HG03354 (cell line): ENCODE measurements around the gene APOE.
"Not testable (repeated sequence)": the region's sequence is repeated elsewhere in the genome, so short reads cannot be mapped to it uniquely, and the experiment has no call there.

Experiments
- ATAC-seq: cut with Tn5 transposase; IDR thresholded peaks from one replicate; pipeline ENCODE4 v1.9.1; 2021; ENCODE audit warnings: mild to moderate bottlenecking; ENCODE audit not compliant: unreplicated experiment, poor library complexity, severe bottlenecking

Gene APOE

GRCh38 chr19:44905437-44906160 lies at the start of gene APOE:
Gene APOE (plus strand): TSS chr19:44905796. CDS start chr19:44906625, 829 bp downstream.
- no peak for ATAC-seq

GRCh38 chr19:44856421-44857083 lies 49.0 kb upstream of the APOE start:
- ATAC-seq, result no peak

- ATAC-seq, result no peak
Observed at GRCh38 chr19:44857837-44858236, 47.8 kb upstream of the APOE start.

GRCh38 chr19:44861576-44861975 lies 44.0 kb upstream of the APOE start:
- ATAC-seq, result not testable (repeated sequence)

- ATAC-seq, result no peak
Observed at GRCh38 chr19:44863990-44864389, 41.6 kb upstream of the APOE start.

DNA sequence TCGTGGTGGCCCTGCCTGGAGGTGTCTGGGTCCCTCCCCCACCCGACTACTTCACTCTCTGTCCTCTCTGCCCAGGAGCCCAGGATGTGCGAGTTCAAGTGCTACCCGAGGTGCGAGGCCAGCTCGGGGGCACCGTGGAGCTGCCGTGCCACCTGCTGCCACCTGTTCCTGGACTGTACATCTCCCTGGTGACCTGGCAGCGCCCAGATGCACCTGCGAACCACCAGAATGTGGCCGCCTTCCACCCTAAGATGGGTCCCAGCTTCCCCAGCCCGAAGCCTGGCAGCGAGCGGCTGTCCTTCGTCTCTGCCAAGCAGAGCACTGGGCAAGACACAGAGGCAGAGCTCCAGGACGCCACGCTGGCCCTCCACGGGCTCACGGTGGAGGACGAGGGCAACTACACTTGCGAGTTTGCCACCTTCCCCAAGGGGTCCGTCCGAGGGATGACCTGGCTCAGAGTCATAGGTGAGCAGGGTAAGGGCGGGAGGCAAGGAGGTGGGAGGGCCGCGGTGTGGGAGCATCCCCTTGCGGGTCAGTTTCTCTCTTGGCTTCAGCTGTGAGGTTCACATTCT lies 40.3 kb upstream of the APOE start:
- no peak for ATAC-seq

DNA sequence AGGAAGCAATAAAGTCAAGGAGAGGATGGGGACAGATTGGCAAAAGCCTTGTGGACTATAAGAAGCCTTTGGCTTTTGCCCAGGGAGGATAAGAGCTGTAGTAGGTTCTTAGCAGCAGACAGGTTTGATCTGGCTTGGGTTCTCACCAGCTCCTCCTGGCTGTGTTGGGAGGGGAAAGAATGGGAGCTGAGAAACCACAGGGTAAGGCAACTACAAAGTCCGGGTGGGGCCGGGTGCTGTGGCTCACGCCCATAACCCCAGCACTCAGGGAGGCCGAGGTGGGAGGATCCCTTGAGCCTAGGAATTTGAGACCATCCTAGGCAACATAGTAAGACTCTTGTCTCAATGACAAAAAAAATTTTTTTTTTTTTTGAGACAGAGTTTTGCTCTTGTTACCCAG lies 38.9 kb upstream of the APOE start:
- no peak for ATAC-seq

- ATAC-seq, result no peak
Observed at GRCh38 chr19:44867578-44867977, 38.0 kb upstream of the APOE start.

- ATAC-seq, result no peak
Observed at GRCh38 chr19:44869733-44870470, 35.7 kb upstream of the APOE start.

DNA sequence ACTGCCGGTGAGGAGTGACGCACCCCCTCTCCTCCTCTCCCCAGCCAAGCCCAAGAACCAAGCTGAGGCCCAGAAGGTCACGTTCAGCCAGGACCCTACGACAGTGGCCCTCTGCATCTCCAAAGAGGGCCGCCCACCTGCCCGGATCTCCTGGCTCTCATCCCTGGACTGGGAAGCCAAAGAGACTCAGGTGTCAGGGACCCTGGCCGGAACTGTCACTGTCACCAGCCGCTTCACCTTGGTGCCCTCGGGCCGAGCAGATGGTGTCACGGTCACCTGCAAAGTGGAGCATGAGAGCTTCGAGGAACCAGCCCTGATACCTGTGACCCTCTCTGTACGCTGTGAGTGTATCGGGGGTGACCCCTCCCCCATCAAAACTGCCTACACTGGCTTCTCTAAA lies 33.8 kb upstream of the APOE start:
- no peak for ATAC-seq

- ATAC-seq, result no peak
Observed at GRCh38 chr19:44872661-44873060, 32.9 kb upstream of the APOE start.

DNA sequence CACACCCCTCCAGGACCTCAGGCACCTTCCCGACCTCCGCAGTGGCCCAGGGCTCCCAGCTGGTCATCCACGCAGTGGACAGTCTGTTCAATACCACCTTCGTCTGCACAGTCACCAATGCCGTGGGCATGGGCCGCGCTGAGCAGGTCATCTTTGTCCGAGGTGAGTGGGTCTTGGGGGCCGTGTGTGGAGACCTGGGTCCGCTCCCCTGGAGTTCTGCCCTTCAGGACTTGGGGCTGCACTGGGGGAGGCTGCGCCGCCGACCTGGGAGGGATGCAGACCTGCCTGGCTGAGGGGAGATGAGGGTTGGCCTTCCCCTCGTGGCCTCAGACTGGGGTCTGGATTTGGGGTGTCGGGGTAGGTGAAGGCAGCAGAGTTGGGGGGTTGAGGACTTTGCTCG lies 31.3 kb upstream of the APOE start:
- ATAC-seq, result no peak

- no peak for ATAC-seq
Observed at GRCh38 chr19:44875666-44876451, 29.7 kb upstream of the APOE start.

DNA sequence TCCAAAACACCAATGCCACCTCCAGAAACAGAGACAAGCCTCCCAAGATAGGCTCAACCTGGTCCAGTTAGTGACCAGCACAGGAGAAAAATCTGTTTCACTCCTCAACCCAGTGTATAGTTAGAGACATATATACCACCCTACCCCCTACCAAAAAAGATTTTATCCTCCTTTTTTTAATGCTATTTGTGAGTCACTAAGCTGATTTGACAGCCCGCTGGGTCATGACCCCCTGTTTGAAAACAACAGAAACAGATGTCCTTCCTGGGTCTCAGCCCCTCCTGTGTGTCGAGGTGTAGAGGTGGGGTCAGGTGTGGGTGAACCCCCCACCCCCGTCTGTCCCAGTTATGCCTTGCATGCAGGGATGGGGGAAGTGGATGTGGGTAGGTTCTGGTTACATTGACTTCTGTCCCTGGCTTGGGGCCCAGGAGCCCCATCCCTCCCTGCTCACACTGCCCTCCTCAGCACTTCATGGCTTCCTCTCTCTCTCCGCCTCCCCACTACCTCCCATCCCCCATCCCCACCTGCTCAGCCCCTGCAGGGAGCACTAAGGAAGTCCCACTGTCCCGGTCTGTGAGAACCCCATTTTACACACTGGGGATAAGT lies 28.6 kb upstream of the APOE start:
- no peak for ATAC-seq

DNA sequence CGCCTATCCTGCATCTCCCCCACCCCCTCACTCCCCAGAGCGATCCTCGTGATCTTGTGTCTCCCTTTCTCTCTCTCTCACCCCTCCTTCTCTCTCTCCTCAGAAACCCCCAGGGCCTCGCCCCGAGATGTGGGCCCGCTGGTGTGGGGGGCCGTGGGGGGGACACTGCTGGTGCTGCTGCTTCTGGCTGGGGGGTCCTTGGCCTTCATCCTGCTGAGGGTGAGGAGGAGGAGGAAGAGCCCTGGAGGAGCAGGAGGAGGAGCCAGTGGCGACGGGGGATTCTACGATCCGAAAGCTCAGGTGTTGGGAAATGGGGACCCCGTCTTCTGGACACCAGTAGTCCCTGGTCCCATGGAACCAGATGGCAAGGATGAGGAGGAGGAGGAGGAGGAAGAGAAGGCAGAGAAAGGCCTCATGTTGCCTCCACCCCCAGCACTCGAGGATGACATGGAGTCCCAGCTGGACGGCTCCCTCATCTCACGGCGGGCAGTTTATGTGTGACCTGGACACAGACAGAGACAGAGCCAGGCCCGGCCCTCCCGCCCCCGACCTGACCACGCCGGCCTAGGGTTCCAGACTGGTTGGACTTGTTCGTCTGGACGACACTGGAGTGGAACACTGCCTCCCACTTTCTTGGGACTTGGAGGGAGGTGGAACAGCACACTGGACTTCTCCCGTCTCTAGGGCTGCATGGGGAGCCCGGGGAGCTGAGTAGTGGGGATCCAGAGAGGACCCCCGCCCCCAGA lies 27.3 kb upstream of the APOE start:
- no peak for ATAC-seq

- ATAC-seq, result no peak
Observed at GRCh38 chr19:44879309-44880065, 26.1 kb upstream of the APOE start.

GRCh38 chr19:44882063-44882462 lies 23.5 kb upstream of the APOE start:
- no peak for ATAC-seq
